GM12878 (cell line): ENCODE measurements around the gene COL9A1. TPM values are rescaled to one million over a fixed set of nuclear protein-coding genes. Genes with fewer than 3 reads are reported as not detected.

Experiments
- ATAC-seq: fragments of 200-7000 bp; cut with Tn5 transposase; 3 replicates; pipeline ENCODE4 v1.9.1; 2020; ENCODE audit warnings: mild to moderate bottlenecking, moderate library complexity
- BruUV-seq: library from RNA; stranded (reverse); fragments of 400-500 nt; replicated peaks from 2 replicates; lab custom pipeline; 2021; lab: Mats Ljungman, UMichigan
- CTCF ChIA-PET: fragments of 300-600 bp; sonication (Branson Sonifier 250); formaldehyde crosslinking; extraction: SDS; loops from one replicate; lab custom pipeline; 2021; ENCODE audit warnings: inconsistent platforms; lab: Yijun Ruan, JAX
- POLR2A ChIA-PET: fragments of 350-600 bp; formaldehyde crosslinking; extraction: SDS; loops from one replicate; lab custom pipeline; 2021; ENCODE audit warnings: inconsistent platforms; lab: Charles Lee
- RAD21 ChIA-PET: fragments of 300-600 bp; sonication (Branson Sonifier 250); formaldehyde crosslinking; loops from one replicate; lab custom pipeline; 2023; ENCODE audit warnings: antibody characterized with exemption; ENCODE audit not compliant: unreplicated experiment; lab: Charles Lee
- SMC1A ChIA-PET: fragments of 300-600 bp; sonication (Branson Sonifier 250); formaldehyde crosslinking; loops from one replicate; lab custom pipeline; 2023; ENCODE audit not compliant: unreplicated experiment, uncharacterized antibody; lab: Charles Lee
- DNase-seq: peaks from one replicate; pipeline ENCODE4 v3.0.0-alpha.2; 2011; ENCODE audit warnings: low read depth, low spot score
- FAIRE-seq: peaks from 3 replicates; lab custom pipeline; 2011; peaks lifted over from hg19 to GRCh38; lab: Jason Lieb, UNC
- H2AFZ ChIP-seq: 2 replicates; pipeline ENCODE4 v1.6.0; 2011; ENCODE audit warnings: low read depth, low read length, control low read depth; ENCODE audit not compliant: control insufficient read depth
- H3K27ac ChIP-seq: 2 replicates; pipeline ENCODE4 v1.5.1; 2011; ENCODE audit warnings: control low read depth; ENCODE audit not compliant: control insufficient read depth, insufficient read depth
- H3K27me3 ChIP-seq, 2 experiments: replicated peaks in 1 of 2; 2 replicates each; pipeline versions ENCODE4 v1.6.0 to v1.6.1; 2011; ENCODE audit warnings: low read length in 1 of 2; ENCODE audit not compliant: control insufficient read depth in 2 of 2, insufficient read depth in 2 of 2
- H3K36me3 ChIP-seq, 2 experiments: 2 replicates each; pipeline ENCODE4 v1.5.1; 2011; ENCODE audit warnings: low read length in 1 of 2; ENCODE audit not compliant: control insufficient read depth in 2 of 2, insufficient read depth in 2 of 2
- H3K4me1 ChIP-seq: 2 replicates; pipeline ENCODE4 v1.6.1; 2011; ENCODE audit warnings: mild to moderate bottlenecking, low read length, moderate library complexity, mixed read lengths; ENCODE audit not compliant: control insufficient read depth, insufficient read depth
- H3K4me2 ChIP-seq: 2 replicates; pipeline ENCODE4 v1.6.0; 2011; ENCODE audit warnings: control low read depth; ENCODE audit not compliant: control insufficient read depth, insufficient read depth
- H3K4me3 ChIP-seq: fragments of 200-600 bp; sonication (generic); 2 replicates; pipeline ENCODE4 v1.5.1; 2016
- H3K79me2 ChIP-seq: 2 replicates; pipeline ENCODE4 v1.6.0; 2011; ENCODE audit warnings: low read length; ENCODE audit not compliant: control insufficient read depth, insufficient read depth
- H3K9ac ChIP-seq: 2 replicates; pipeline ENCODE4 v1.8.0; 2011; ENCODE audit warnings: low read length, control low read depth, mixed read lengths; ENCODE audit not compliant: control insufficient read depth, insufficient read depth
- H3K9me3 ChIP-seq: replicated peaks from 3 replicates; pipeline ENCODE4 v1.5.1; 2011; ENCODE audit warnings: mild to moderate bottlenecking, low read length; ENCODE audit not compliant: control insufficient read depth, insufficient read depth
- H4K20me1 ChIP-seq: 2 replicates; pipeline ENCODE4 v1.6.0; 2011; ENCODE audit not compliant: control insufficient read depth, insufficient read depth
- KAT2A ChIP-seq: conservative IDR thresholded peaks from 2 replicates; pipeline ENCODE4 v1.6.1; 2011; ENCODE audit warnings: low read depth, low read length; ENCODE audit not compliant: control insufficient read depth
- POLR2A ChIP-seq: IDR thresholded peaks from 2 replicates; pipeline ENCODE4 v1.6.1; 2011; ENCODE audit warnings: low read depth, mild to moderate bottlenecking, low read length
- SIN3A ChIP-seq: IDR thresholded peaks from 2 replicates; pipeline ENCODE4 v1.6.1; 2012; ENCODE audit warnings: low read depth, low read length, improper control_type of control experiment
- SPI1 ChIP-seq: IDR thresholded peaks from 2 replicates; pipeline ENCODE4 v1.6.1; 2011; ENCODE audit warnings: low read depth, mild to moderate bottlenecking, low read length, moderate library complexity, borderline replicate concordance; ENCODE audit not compliant: insufficient read depth
- STAT3 ChIP-seq: IDR thresholded peaks from 2 replicates; pipeline ENCODE4 v1.6.1; 2011; ENCODE audit warnings: low read depth, low read length, improper control_type of control experiment
- USF1 ChIP-seq: IDR thresholded peaks from 2 replicates; pipeline ENCODE4 v1.6.1; 2011; ENCODE audit warnings: borderline replicate concordance, low read depth, mild to moderate bottlenecking, moderate library complexity, mixed read lengths, low read length; ENCODE audit not compliant: insufficient read depth; ENCODE audit errors: extremely low read length
- ZBED1 ChIP-seq: IDR thresholded peaks from 2 replicates; pipeline ENCODE4 v1.6.1; 2016; ENCODE audit warnings: borderline replicate concordance
- ZNF274 ChIP-seq: IDR thresholded peaks from one replicate; pipeline ENCODE4 v1.8.0; 2011; ENCODE audit not compliant: insufficient read length, insufficient read depth
- WGBS: methylation state at CpG from one replicate; pipeline ENCODE4 v1.1.6; 2016; ENCODE audit warnings: low lambda C conversion rate; ENCODE audit not compliant: insufficient replicate concordance, insufficient coverage; ENCODE audit errors: missing lambda C conversion rate; 5-methylcytosine and 5-hydroxymethylcytosine counted together
- in situ Hi-C: fragments of 300-500 bp; cut with MboI; formaldehyde crosslinking; loops from 9 replicates; pipeline ENCODE4 v1.14.3; 2018; ENCODE audit warnings: mixed read lengths
- intact Hi-C: fragments of 100-400 bp; cut with micrococcal nuclease; formaldehyde crosslinking; loops from one replicate; pipeline ENCODE4 v1.14.2; 2022; ENCODE audit not compliant: unreplicated experiment
- polyA plus RNA-seq, 11 experiments: library from polyadenylated mRNA; depleted of rRNA in 4 of 11; unstranded in 6 of 11; stranded (reverse) in 5 of 11; fragments of >200 nt; fragmentation: Nextera tagmentation in 4 of 11; fragmentation: Illumina TruSeq in 1 of 11; extraction: Ambion mirVana in 4 of 11; extraction: Trizol in 1 of 11; gene quantifications; 1 replicate in 1 of 11; 2 replicates in 10 of 11; pipeline versions ENCODE4 v1.2.1 to v1.2.3, GENCODE V29; 2011 to 2016; ENCODE audit warnings: inconsistent platforms in 2 of 11, missing spikeins in 2 of 11, low read depth in 1 of 11
- total RNA-seq, 4 experiments: library from RNA; depleted of rRNA in 3 of 4; stranded (reverse); fragments of >200 nt in 3 of 4; fragmentation: Illumina TruSeq in 1 of 4; extraction: Trizol in 1 of 4; gene quantifications; 2 replicates each; pipeline versions ENCODE4 v1.2.1 to v1.2.3, GENCODE V29; 2013 to 2021
- TF ChIP-seq, protein P1 (sequence below): IDR thresholded peaks from 2 replicates; pipeline ENCODE4 v1.6.1; 2011; ENCODE audit warnings: low read depth, low read length, improper control_type of control experiment, borderline replicate concordance
- TF ChIP-seq, protein P2 (sequence below): fragments of 450-650 bp; IDR thresholded peaks from 2 replicates; pipeline ENCODE4 v1.6.1; 2017; ENCODE audit warnings: mild to moderate bottlenecking

Gene COL9A1
- total and polyA plus RNA-seq, 10 of the 15 experiments (the other 5 are each of a cell fraction or from before 2014, with no cell fraction given) = not detected

DNA sequence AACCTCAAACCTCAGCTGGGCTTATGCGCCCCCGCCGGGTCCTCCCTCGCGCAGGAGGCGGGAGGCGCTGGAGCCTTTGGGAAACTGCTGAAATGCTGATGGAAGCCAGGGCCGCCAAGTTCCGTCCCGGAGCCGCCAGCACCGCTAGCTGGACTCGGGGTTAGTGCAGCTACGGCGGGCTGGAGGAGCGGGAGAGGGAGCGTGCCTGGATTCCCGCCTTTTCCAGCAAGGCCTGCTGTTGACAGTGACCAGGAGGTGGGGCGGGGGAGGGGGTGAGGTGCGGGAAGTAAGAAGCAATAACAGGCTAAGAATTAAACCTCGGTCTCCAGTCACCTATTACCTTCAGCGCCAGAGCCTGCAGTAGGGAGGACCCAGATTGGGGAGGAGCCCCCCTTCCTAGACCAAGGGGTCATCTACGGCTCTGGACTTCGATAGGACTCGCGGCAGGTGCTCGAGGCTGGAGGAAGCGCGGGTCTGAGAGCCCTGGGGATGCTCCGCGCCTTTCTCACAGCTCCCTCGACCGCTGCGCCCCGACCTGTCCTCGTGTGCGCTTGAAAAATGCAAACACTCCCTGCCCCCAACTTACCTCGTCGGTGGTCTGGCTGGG, 20.5 kb downstream of the COL9A1 start:
- no TSS peak for BruUV-seq
- H3K9me3 ChIP-seq = no peaks in the 10 kb centered on the region
- ChIA-PET RAD21 (no interaction called here), POLR2A (no interaction called here), SMC1A (no interaction called here), CTCF (no interaction called here)
- in situ Hi-C loops (no loop called here), intact Hi-C loops (no loop called here)
- peaks cover 3 to 4% of the 10 kb centered on the region in 2 experiments for H3K27me3 ChIP-seq
- ATAC-seq (no peak), DNase-seq (no peak), FAIRE-seq (no peak)
- H3K9ac ChIP-seq = no peak overlapping the region
- TF ChIP-seq ZBED1 = no peak
- no peak for TF ChIP-seq SIN3A
- TF ChIP-seq, protein P1, sequence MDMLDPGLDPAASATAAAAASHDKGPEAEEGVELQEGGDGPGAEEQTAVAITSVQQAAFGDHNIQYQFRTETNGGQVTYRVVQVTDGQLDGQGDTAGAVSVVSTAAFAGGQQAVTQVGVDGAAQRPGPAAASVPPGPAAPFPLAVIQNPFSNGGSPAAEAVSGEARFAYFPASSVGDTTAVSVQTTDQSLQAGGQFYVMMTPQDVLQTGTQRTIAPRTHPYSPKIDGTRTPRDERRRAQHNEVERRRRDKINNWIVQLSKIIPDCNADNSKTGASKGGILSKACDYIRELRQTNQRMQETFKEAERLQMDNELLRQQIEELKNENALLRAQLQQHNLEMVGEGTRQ = no peak
- no peak for TF ChIP-seq KAT2A
- TF ChIP-seq STAT3 = no peak
- no peak for TF ChIP-seq USF1
- TF ChIP-seq POLR2A = no peak
- no peak for TF ChIP-seq ZNF274
- TF ChIP-seq, protein P2, sequence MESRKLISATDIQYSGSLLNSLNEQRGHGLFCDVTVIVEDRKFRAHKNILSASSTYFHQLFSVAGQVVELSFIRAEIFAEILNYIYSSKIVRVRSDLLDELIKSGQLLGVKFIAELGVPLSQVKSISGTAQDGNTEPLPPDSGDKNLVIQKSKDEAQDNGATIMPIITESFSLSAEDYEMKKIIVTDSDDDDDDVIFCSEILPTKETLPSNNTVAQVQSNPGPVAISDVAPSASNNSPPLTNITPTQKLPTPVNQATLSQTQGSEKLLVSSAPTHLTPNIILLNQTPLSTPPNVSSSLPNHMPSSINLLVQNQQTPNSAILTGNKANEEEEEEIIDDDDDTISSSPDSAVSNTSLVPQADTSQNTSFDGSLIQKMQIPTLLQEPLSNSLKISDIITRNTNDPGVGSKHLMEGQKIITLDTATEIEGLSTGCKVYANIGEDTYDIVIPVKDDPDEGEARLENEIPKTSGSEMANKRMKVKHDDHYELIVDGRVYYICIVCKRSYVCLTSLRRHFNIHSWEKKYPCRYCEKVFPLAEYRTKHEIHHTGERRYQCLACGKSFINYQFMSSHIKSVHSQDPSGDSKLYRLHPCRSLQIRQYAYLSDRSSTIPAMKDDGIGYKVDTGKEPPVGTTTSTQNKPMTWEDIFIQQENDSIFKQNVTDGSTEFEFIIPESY = no peak
- no peak for TF ChIP-seq SPI1
- no peak overlapping the region for H3K4me3 ChIP-seq
- H3K36me3 ChIP-seq = no peaks in the 10 kb centered on the region
- no peak overlapping the region for H3K27ac ChIP-seq
- no peaks in the 10 kb centered on the region for H4K20me1 ChIP-seq
- H3K4me2 ChIP-seq = no peak overlapping the region
- no peak overlapping the region for H2AFZ ChIP-seq
- WGBS = 7% methylated on average over 30 of the region's 39 CpGs
- H3K79me2 ChIP-seq = no peaks in the 10 kb centered on the region
- H3K4me1 ChIP-seq = no peaks in the 10 kb centered on the region
